A549 (cell line): Measurements from ENCODE around the gene NPTXR.

Experiments
- RAD21 ChIP-seq, 2 experiments: fragments of >200 bp in 1 of 2; sonication (Bioruptor Twin) in 1 of 2; formaldehyde crosslinking in 1 of 2; IDR thresholded peaks in 1 of 2; conservative IDR thresholded peaks in 1 of 2; 2 replicates in 1 of 2; 3 replicates in 1 of 2; pipeline ENCODE4 v1.6.1; 2012 to 2018; ENCODE audit warnings: inconsistent platforms in 1 of 2
- TP53 ChIP-seq: fragments of 250-450 bp; sonication (Bioruptor Pico); IDR thresholded peaks from 2 replicates; pipeline ENCODE4 v1.5.0; 2021; ENCODE audit warnings: mild to moderate bottlenecking, moderate library complexity
- TF ChIP-seq, protein P1 (sequence below): fragments of >200 bp; sonication (Bioruptor Twin); formaldehyde crosslinking; IDR thresholded peaks from 3 replicates; pipeline ENCODE4 v1.5.1; 2016

- TF ChIP-seq, protein P1, sequence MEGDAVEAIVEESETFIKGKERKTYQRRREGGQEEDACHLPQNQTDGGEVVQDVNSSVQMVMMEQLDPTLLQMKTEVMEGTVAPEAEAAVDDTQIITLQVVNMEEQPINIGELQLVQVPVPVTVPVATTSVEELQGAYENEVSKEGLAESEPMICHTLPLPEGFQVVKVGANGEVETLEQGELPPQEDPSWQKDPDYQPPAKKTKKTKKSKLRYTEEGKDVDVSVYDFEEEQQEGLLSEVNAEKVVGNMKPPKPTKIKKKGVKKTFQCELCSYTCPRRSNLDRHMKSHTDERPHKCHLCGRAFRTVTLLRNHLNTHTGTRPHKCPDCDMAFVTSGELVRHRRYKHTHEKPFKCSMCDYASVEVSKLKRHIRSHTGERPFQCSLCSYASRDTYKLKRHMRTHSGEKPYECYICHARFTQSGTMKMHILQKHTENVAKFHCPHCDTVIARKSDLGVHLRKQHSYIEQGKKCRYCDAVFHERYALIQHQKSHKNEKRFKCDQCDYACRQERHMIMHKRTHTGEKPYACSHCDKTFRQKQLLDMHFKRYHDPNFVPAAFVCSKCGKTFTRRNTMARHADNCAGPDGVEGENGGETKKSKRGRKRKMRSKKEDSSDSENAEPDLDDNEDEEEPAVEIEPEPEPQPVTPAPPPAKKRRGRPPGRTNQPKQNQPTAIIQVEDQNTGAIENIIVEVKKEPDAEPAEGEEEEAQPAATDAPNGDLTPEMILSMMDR: no peak
- TF ChIP-seq TP53 (no peak), RAD21 (conservative IDR thresholded peaks at IDR 0.05 in 1 of 2, IDR thresholded peaks at IDR 0.05 in 1 of 2) (no peak)
Observed at GRCh38 chr22:38881464-38881871, 37.6 kb upstream of the NPTXR start.
